ENCODE measurements around the gene TACC2. TPM values are rescaled to one million over a fixed set of nuclear protein-coding genes. Genes with fewer than 3 reads are reported as not detected.
A peak's percentile ranks its signal among the peaks of the same experiment; 100 is the strongest.
"Not testable (repeated sequence)": the region's sequence is repeated elsewhere in the genome, so short reads cannot be mapped to it uniquely, and the experiment has no call there.

TACC2 gene
- total RNA-seq, 4 donors from 2014 or later, result 95.9 to 122 (median 114) TPM

- 65 to 67% methylated on average over 2 of the region's 2 CpGs for WGBS, 2 donors
- intact Hi-C loops (cut with DNase I), result no loop called here
- Histone ChIP-seq H3K27ac (no peak overlapping the region), H3K27me3 (no peaks in the 10 kb centered on the region), H3K4me3 (replicated peaks in 1 of 3) (no peak overlapping the region), H3K4me1 (peaks cover 0 to 5% of the 10 kb centered on the region in 2 donors), H3K9me3 (no peaks in the 10 kb centered on the region), H3K36me3 (peaks cover 14 to 35% of the 10 kb centered on the region in 2 donors)
- no peak for TF ChIP-seq POLR2A (IDR thresholded peaks at IDR 0.05)
- no peak for DNase-seq
Observed at GRCh38 chr10:121961456-121961855, 27.5 kb upstream of the TACC2 start.

- Histone ChIP-seq H3K27ac (no peak overlapping the region), H3K4me1 (peaks cover 0 to 5% of the 10 kb centered on the region in 2 donors), H3K9me3 (no peaks in the 10 kb centered on the region), H3K27me3 (no peaks in the 10 kb centered on the region), H3K36me3 (peaks cover 22 to 43% of the 10 kb centered on the region in 2 donors), H3K4me3 (replicated peaks in 1 of 3) (no peak overlapping the region)
- TF ChIP-seq, protein P1, sequence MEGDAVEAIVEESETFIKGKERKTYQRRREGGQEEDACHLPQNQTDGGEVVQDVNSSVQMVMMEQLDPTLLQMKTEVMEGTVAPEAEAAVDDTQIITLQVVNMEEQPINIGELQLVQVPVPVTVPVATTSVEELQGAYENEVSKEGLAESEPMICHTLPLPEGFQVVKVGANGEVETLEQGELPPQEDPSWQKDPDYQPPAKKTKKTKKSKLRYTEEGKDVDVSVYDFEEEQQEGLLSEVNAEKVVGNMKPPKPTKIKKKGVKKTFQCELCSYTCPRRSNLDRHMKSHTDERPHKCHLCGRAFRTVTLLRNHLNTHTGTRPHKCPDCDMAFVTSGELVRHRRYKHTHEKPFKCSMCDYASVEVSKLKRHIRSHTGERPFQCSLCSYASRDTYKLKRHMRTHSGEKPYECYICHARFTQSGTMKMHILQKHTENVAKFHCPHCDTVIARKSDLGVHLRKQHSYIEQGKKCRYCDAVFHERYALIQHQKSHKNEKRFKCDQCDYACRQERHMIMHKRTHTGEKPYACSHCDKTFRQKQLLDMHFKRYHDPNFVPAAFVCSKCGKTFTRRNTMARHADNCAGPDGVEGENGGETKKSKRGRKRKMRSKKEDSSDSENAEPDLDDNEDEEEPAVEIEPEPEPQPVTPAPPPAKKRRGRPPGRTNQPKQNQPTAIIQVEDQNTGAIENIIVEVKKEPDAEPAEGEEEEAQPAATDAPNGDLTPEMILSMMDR (IDR thresholded peaks at IDR 0.05), result no peak
- no peak for TF ChIP-seq POLR2A (IDR thresholded peaks at IDR 0.05)
- no peak for DNase-seq
- intact Hi-C loops (cut with DNase I), result no loop called here
- WGBS, 2 donors, result 88% methylated on average over 3 of the region's 3 CpGs
Observed at GRCh38 chr10:121965996-121966395, 23.0 kb upstream of the TACC2 start.

- intact Hi-C loops (cut with DNase I); H3K9me3 ChIP-seq; H3K27me3 ChIP-seq; H3K4me1 ChIP-seq; H3K4me3 ChIP-seq (replicated peaks in 1 of 3); H3K27ac ChIP-seq: not testable (repeated sequence)
- WGBS, 2 donors, result 88 to 89% methylated on average over 8 of the region's 8 CpGs
- DNase-seq, result peak; percentile 22 to 37
- H3K36me3 ChIP-seq, result peaks cover 22 to 43% of the 10 kb centered on the region in 2 donors
Observed at GRCh38 chr10:121969086-121969485, 19.9 kb upstream of the TACC2 start.

DNA sequence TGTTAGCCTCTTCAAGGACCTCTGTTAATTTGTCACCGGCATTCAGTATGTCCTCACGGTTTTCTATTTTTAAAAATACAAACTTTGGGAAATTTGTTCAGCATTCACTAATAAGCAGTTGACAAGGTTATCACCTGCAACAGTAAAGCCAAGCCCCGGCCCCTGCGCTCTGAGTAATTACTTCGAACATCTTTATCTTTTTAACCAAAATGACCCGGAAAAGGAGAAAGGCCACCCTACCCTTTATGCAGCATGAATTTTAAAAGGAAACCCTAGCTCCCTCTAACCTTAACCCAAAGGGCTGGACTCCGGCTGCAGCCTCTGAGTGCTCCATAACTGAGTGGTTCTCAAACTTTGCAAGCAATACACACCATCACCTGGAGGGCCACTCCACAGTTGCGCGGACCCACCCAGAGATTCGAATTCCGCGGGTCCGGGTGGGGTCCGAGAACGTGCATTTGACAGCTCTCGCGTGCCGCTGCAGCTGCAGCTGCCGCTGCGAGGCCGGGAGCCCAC is 14.9 kb upstream of the TACC2 start:
- WGBS, 2 donors, result 23 to 28% methylated on average over 7 of the region's 21 CpGs
- H3K4me3 ChIP-seq (replicated peaks in 1 of 3), result peak overlapping the region; percentile 75 to 91 (median 89)
- H3K36me3 ChIP-seq, result peaks cover 0 to 10% of the 10 kb centered on the region in 2 donors
- peak overlapping the region; percentile 96 to 100 (median 97) for H3K27ac ChIP-seq
- H3K27me3 ChIP-seq, result no peaks in the 10 kb centered on the region
- no peak for DNase-seq
- TF ChIP-seq POLR2A (IDR thresholded peaks at IDR 0.05), result no peak
- TF ChIP-seq, protein P1 (IDR thresholded peaks at IDR 0.05), result peak in 1 of 6 experiments; percentile 8
- intact Hi-C loops (cut with DNase I), result no loop called here
- no peaks in the 10 kb centered on the region for H3K9me3 ChIP-seq
- peaks cover 10 to 17% of the 10 kb centered on the region in 2 donors for H3K4me1 ChIP-seq

DNA sequence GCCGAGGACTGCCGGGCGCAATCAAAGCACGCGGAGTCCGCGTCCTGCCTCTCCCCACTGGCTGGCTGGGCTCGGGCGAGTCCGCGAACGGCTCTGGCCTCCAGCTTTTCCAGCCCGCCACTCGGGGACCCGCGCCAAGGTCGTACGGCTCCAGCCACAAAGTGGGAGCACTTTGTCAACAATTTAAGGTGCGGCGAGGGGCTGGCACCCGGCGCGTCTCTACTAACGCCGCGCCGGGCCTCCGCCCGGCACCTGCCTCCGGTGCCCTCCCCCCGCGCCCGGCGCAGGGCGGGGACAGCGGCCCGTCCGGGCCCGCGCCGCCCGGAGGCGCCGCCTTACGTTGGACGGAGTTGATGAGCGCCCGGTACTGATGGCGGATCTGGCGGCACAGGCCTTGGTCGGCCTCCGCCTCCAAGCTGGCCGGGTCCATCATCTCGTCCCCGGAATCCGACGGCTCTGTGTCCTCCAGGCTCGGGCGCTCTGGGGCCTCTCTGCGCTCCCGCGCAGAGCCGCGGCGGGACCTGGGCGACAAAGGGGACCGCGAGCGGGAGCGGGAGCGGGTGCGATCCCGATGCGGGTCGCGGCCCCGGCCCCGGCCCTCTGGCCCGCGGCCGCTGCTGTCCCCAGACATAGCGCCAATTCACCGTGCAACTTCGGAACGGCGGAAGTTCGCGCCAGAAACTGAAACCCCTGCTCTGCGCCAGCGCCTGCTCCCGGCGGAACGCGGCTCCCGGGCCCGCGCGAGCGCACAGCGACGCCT is 14.2 kb upstream of the TACC2 start, which contains the start of gene NSMCE4A:
TSS of gene NSMCE4A (minus strand) at position 683 of the 760 bp plus-strand sequence. CDS start at position 631, 52 bp downstream.
- no peaks in the 10 kb centered on the region for H3K27me3 ChIP-seq
- peaks cover 0 to 5% of the 10 kb centered on the region in 2 donors for H3K36me3 ChIP-seq
- H3K4me3 ChIP-seq (replicated peaks in 1 of 3), result peak within 1 kb of the TSS; percentile 75 to 91 (median 89)
- TF ChIP-seq, protein P1 (IDR thresholded peaks at IDR 0.05), result peak in 3 of 6 experiments; percentile 23 to 73 (median 48)
- peak; percentile 55 to 73 for TF ChIP-seq POLR2A (IDR thresholded peaks at IDR 0.05)
- 0% methylated on average over 4 of the region's 101 CpGs; no CpG with 5 or more reads in 1 of the 2 donors for WGBS, 2 donors
- H3K9me3 ChIP-seq, result no peaks in the 10 kb centered on the region
- intact Hi-C loops (cut with DNase I), result no loop called here
- H3K27ac ChIP-seq, result peak within 1 kb of the TSS; percentile 96 to 100 (median 97)
- DNase-seq, result peak; percentile 79 to 80
- H3K4me1 ChIP-seq, result peaks cover 10 to 17% of the 10 kb centered on the region in 2 donors

Data from thyroid gland (tissue), 4 donors.